ENCODE data around the gene RAPGEF5.

DNA sequence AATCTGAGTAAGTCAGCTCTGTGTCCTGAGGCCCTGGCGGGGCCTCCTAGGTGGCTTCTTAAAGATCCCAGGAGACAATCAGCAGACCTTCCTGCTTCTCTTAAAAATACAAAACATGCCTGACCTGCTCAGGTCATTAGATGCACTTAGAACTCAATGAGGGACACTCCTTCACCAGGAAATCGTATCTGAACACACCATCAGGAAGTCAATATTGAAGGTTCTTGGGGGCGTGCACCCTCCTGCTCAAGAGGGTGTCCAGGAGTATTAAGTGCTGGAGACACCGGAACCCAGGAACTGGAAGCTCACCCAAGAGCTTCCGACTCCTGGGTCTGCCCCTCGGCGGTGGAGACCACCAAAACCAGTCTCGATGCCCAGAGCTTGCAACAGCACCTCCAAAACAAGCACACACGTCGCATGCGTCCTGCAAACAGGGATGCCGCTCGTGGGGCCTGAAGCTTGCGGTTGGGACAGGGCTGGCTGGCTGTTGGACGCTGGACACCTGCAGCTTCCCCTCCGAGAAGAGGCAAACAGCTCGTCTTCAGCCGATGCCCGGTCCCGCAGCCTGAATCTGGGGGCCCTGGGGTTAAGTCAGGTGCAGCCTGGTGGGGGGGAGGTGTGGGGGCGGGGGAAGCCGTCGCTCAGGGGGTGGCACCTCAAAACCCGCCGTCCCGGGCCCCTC is 803 bp downstream of the RAPGEF5 start:
- TF ChIP-seq, protein P1, sequence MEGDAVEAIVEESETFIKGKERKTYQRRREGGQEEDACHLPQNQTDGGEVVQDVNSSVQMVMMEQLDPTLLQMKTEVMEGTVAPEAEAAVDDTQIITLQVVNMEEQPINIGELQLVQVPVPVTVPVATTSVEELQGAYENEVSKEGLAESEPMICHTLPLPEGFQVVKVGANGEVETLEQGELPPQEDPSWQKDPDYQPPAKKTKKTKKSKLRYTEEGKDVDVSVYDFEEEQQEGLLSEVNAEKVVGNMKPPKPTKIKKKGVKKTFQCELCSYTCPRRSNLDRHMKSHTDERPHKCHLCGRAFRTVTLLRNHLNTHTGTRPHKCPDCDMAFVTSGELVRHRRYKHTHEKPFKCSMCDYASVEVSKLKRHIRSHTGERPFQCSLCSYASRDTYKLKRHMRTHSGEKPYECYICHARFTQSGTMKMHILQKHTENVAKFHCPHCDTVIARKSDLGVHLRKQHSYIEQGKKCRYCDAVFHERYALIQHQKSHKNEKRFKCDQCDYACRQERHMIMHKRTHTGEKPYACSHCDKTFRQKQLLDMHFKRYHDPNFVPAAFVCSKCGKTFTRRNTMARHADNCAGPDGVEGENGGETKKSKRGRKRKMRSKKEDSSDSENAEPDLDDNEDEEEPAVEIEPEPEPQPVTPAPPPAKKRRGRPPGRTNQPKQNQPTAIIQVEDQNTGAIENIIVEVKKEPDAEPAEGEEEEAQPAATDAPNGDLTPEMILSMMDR (IDR thresholded peaks at IDR 0.05), result no peak
- TF ChIP-seq POLR2A (IDR thresholded peaks at IDR 0.05), result no peak

All from thyroid gland (tissue), 4 donors.